Endothelial cell of umbilical vein (primary cell): ENCODE data around the gene ARHGAP31. TPM values are rescaled to one million over a fixed set of nuclear protein-coding genes. Genes with fewer than 3 reads are reported as not detected.
A peak's percentile ranks its signal among the peaks of the same experiment; 100 is the strongest.

Source experiments
- BruUV-seq: library from RNA; stranded (reverse); fragments of 400-500 nt; replicated peaks from 2 replicates; lab custom pipeline; 2021; lab: Mats Ljungman, UMichigan
- CTCF ChIA-PET: fragments of 300-600, 350-600 bp; sonication (Branson Sonifier 250); formaldehyde crosslinking; loops from one replicate; lab custom pipeline; 2021; ENCODE audit warnings: antibody characterized with exemption, inconsistent platforms; lab: Charles Lee
- POLR2A ChIA-PET: fragments of 300-600, 350-600 bp; sonication (Branson Sonifier 250); formaldehyde crosslinking; loops from one replicate; lab custom pipeline; 2021; ENCODE audit warnings: antibody characterized with exemption, inconsistent platforms; lab: Charles Lee
- DNase-seq: peaks from one replicate; pipeline ENCODE4 v3.0.0-alpha.2; 2011; ENCODE audit warnings: low read depth, low spot score
- FAIRE-seq: peaks from 2 replicates; lab custom pipeline; 2011; peaks lifted over from hg19 to GRCh38; lab: Jason Lieb, UNC
- H2AFZ ChIP-seq: 2 replicates; pipeline ENCODE4 v1.6.0; 2012; ENCODE audit warnings: low read depth, low read length, control low read depth, inconsistent platforms
- H3K27ac ChIP-seq: 2 replicates; pipeline ENCODE4 v1.5.1; 2011; ENCODE audit warnings: low read depth, mild to moderate bottlenecking, control low read depth, low read length, moderate library complexity; ENCODE audit not compliant: insufficient read depth
- H3K27me3 ChIP-seq, 2 experiments: 2 replicates each; pipeline versions ENCODE4 v1.6.0 to v1.6.1; 2011; ENCODE audit warnings: low read length in 2 of 2, mixed read lengths in 1 of 2; ENCODE audit not compliant: control insufficient read depth in 2 of 2, insufficient read depth in 2 of 2
- H3K36me3 ChIP-seq, 2 experiments: 2 replicates in 1 of 2; 3 replicates in 1 of 2; pipeline ENCODE4 v1.5.1; 2011; ENCODE audit warnings: low read length in 2 of 2, mild to moderate bottlenecking in 1 of 2, moderate library complexity in 1 of 2; ENCODE audit not compliant: control insufficient read depth in 2 of 2, insufficient read depth in 2 of 2; ENCODE audit errors: extremely low read depth in 1 of 2
- H3K4me1 ChIP-seq: 3 replicates; pipeline ENCODE4 v1.5.1; 2011; ENCODE audit warnings: mild to moderate bottlenecking, low read length; ENCODE audit not compliant: control insufficient read depth, insufficient read depth; ENCODE audit errors: extremely low read depth
- H3K4me2 ChIP-seq: 2 replicates; pipeline ENCODE4 v1.6.1; 2011; ENCODE audit warnings: low read length, control low read depth, mixed read lengths; ENCODE audit not compliant: insufficient read depth
- H3K4me3 ChIP-seq, 3 experiments: fragments of 200-600 bp in 1 of 3; sonication (generic), shearing (Covaris generic) in 1 of 3; replicated peaks in 1 of 3; 2 replicates each; pipeline ENCODE4 v1.5.1; 2011 to 2016; ENCODE audit warnings: control low read depth in 3 of 3, low read length in 3 of 3, mild to moderate bottlenecking in 2 of 3, inconsistent platforms in 1 of 3, low read depth in 1 of 3, moderate library complexity in 1 of 3; ENCODE audit not compliant: insufficient read depth in 1 of 3
- H3K79me2 ChIP-seq: 2 replicates; pipeline ENCODE4 v1.6.0; 2012; ENCODE audit warnings: low read length, inconsistent platforms; ENCODE audit not compliant: control insufficient read depth, insufficient read depth
- H3K9ac ChIP-seq: replicated peaks from 2 replicates; pipeline ENCODE3; 2011; ENCODE audit warnings: low read length, control low read depth; ENCODE audit not compliant: insufficient read depth; ENCODE audit errors: extremely low read depth
- H3K9me1 ChIP-seq: replicated peaks from 3 replicates; pipeline ENCODE4 v1.6.0; 2011; ENCODE audit warnings: mild to moderate bottlenecking, low read length; ENCODE audit not compliant: control insufficient read depth, insufficient read depth; ENCODE audit errors: extremely low read depth
- H3K9me3 ChIP-seq: replicated peaks from 2 replicates; pipeline ENCODE4 v1.5.1; 2012; ENCODE audit warnings: low read length, inconsistent platforms; ENCODE audit not compliant: control insufficient read depth, insufficient read depth
- H4K20me1 ChIP-seq: replicated peaks from 2 replicates; pipeline ENCODE3; 2011; ENCODE audit warnings: mild to moderate bottlenecking, low read length; ENCODE audit not compliant: control insufficient read depth, insufficient read depth; ENCODE audit errors: extremely low read depth
- EZH2 ChIP-seq: IDR thresholded peaks from 2 replicates; pipeline ENCODE4 v1.6.1; 2012; ENCODE audit warnings: borderline replicate concordance, low read depth, mild to moderate bottlenecking, moderate library complexity, low read length, inconsistent platforms; ENCODE audit not compliant: severe bottlenecking
- FOS ChIP-seq: IDR thresholded peaks from 2 replicates; pipeline ENCODE4 v1.6.1; 2011; ENCODE audit warnings: mild to moderate bottlenecking, low read length, moderate library complexity, borderline replicate concordance; ENCODE audit not compliant: insufficient read depth
- JUN ChIP-seq: IDR thresholded peaks from 2 replicates; pipeline ENCODE4 v1.6.1; 2011; ENCODE audit warnings: borderline replicate concordance, low read depth; ENCODE audit not compliant: insufficient read length, insufficient read depth
- MYC ChIP-seq: IDR thresholded peaks from one replicate; pipeline ENCODE4 v1.6.1; 2011; ENCODE audit warnings: mild to moderate bottlenecking, low read depth, low read length
- POLR2A ChIP-seq: IDR thresholded peaks from 2 replicates; pipeline ENCODE4 v1.6.1; 2012; ENCODE audit warnings: low read depth, mild to moderate bottlenecking, control low read depth, low read length
- POLR2AphosphoS5 ChIP-seq: IDR thresholded peaks from 2 replicates; pipeline ENCODE4 v1.6.1; 2012; ENCODE audit warnings: low read depth, mild to moderate bottlenecking, control low read depth, low read length, moderate library complexity; ENCODE audit not compliant: insufficient read depth
- dilution Hi-C: fragments of 300-500 bp; cut with MboI; formaldehyde crosslinking; loops from one replicate; pipeline ENCODE4 v1.15.0; 2019; ENCODE audit warnings: low sequenced_read_pairs; ENCODE audit not compliant: extremely low pct_ligation_motif_present
- intact Hi-C: fragments of 100-400 bp; cut with micrococcal nuclease; formaldehyde crosslinking; loops from one replicate; pipeline ENCODE4 v1.10.0; 2022
- polyA plus RNA-seq, 4 experiments: library from polyadenylated mRNA; depleted of rRNA in 3 of 4; stranded (reverse) in 3 of 4; unstranded in 1 of 4; fragments of >200 nt; gene quantifications; 2 replicates each; pipeline versions ENCODE4 v1.2.1 to v1.2.3, GENCODE V29; 2011 to 2012; ENCODE audit warnings: missing spikeins in 1 of 4
- total RNA-seq: library from RNA; stranded (reverse); gene quantifications from 2 replicates; pipeline ENCODE4 v1.2.3, GENCODE V29; 2021
- TF ChIP-seq, protein P1 (sequence below), 2 donors: IDR thresholded peaks; 1 replicate in 1 of 2; 2 replicates in 1 of 2; pipeline ENCODE4 v1.5.1; 2011; ENCODE audit warnings: low read length in 2 of 2, mild to moderate bottlenecking in 2 of 2, moderate library complexity in 2 of 2, control low read depth in 1 of 2, inconsistent platforms in 1 of 2, low read depth in 1 of 2; ENCODE audit not compliant: insufficient read depth in 1 of 2; ENCODE audit errors: extremely low read depth in 1 of 2
- TF ChIP-seq, protein P2 (sequence below): IDR thresholded peaks from 2 replicates; pipeline ENCODE4 v1.6.1; 2011; ENCODE audit not compliant: insufficient read depth, insufficient read length

Gene ARHGAP31
- total and polyA plus RNA-seq, 2 donors (not counting 3 experiments of a cell fraction or from before 2014, with no cell fraction given) = 25.5 to 65.8 TPM

DNA sequence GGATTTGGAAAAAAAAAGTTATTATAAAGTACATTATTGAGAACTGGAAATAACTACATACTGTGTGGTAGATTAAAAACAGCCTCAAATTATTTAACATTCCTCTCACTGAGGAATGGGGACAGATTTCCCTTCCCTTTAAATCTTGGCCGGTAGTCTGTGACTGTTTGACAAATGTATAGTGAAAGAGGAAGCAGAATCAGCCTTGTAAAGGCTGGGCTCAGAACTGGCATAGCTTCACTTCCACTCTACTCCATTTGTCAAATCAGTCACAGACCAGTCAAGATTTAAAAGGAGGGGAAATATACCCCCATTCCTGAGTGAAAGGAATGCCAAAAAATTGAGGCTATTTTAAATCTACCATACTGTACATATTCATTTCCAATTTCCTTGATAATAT, 35.3 kb upstream of the ARHGAP31 start:
- Histone ChIP-seq H3K9me3 (no peaks in the 10 kb centered on the region), H3K9me1 (no peaks in the 10 kb centered on the region), H3K27ac (no peak overlapping the region), H3K4me2 (no peak overlapping the region), H3K79me2 (no peaks in the 10 kb centered on the region), H3K4me1 (no peaks in the 10 kb centered on the region), H3K27me3 (peaks cover 2 to 3% of the 10 kb centered on the region in 2 experiments), H3K4me3 (no peak overlapping the region), H3K36me3 (no peaks in the 10 kb centered on the region), H3K9ac (no peak overlapping the region), H2AFZ (peak overlapping the region; percentile 26), H4K20me1 (no peaks in the 10 kb centered on the region)
- dilution Hi-C loops (no loop called here), intact Hi-C loops (no loop called here)
- ChIA-PET POLR2A (no interaction called here), CTCF (interaction anchor here (2.0 to 2.9 kb wide), 2 partner anchors 18 to 94 kb away, joined by 9 to 10 read pairs; partner anchors contain the start of gene B4GALT4)
- TF ChIP-seq EZH2 (no peak), FOS (no peak), JUN (no peak), POLR2A (no peak), POLR2AphosphoS5 (no peak), MYC (no peak)
- TF ChIP-seq, protein P1, sequence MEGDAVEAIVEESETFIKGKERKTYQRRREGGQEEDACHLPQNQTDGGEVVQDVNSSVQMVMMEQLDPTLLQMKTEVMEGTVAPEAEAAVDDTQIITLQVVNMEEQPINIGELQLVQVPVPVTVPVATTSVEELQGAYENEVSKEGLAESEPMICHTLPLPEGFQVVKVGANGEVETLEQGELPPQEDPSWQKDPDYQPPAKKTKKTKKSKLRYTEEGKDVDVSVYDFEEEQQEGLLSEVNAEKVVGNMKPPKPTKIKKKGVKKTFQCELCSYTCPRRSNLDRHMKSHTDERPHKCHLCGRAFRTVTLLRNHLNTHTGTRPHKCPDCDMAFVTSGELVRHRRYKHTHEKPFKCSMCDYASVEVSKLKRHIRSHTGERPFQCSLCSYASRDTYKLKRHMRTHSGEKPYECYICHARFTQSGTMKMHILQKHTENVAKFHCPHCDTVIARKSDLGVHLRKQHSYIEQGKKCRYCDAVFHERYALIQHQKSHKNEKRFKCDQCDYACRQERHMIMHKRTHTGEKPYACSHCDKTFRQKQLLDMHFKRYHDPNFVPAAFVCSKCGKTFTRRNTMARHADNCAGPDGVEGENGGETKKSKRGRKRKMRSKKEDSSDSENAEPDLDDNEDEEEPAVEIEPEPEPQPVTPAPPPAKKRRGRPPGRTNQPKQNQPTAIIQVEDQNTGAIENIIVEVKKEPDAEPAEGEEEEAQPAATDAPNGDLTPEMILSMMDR (IDR thresholded peaks at IDR 0.05; ENCODE audit: extremely low read depth in 1 of 2, insufficient read depth in 1 of 2, low read depth in 1 of 2, low read length in 2 of 2) = no peak
- TF ChIP-seq, protein P2, sequence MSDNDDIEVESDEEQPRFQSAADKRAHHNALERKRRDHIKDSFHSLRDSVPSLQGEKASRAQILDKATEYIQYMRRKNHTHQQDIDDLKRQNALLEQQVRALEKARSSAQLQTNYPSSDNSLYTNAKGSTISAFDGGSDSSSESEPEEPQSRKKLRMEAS = no peak
- no peak for FAIRE-seq
- no TSS peak for BruUV-seq
- no peak for DNase-seq
